NCI-H526 treated with DMSO at 0.1 percent for 48 hours (cell line): Measurements from ENCODE around the gene SSX2B.
"Not testable (repeated sequence)": the region's sequence is repeated elsewhere in the genome, so short reads cannot be mapped to it uniquely, and the experiment has no call there.

ENCODE experiments used
- DNase-seq: peaks from one replicate; lab custom pipeline; 2025; lab: John Stamatoyannopoulos, UW

SSX2B gene

GRCh38 chrX:52750952-52751351, at the start of gene SSX2B:
Gene SSX2B, plus strand, starts transcription at chrX:52751252. Its CDS starts 1,429 bp downstream, at chrX:52752681.
- not testable (repeated sequence) for DNase-seq

- not testable (repeated sequence) for DNase-seq
Measured at GRCh38 chrX:52707078-52707477, 44.0 kb upstream of the SSX2B start, which contains the start of gene SSX2. Gene SSX2, minus strand, starts transcription at chrX:52707178. Its CDS starts 1,429 bp downstream, at chrX:52705749.

- not testable (repeated sequence) for DNase-seq
Measured at GRCh38 chrX:52765983-52766382, 14.9 kb downstream of the SSX2B start.

- DNase-seq, result not testable (repeated sequence)
Measured at GRCh38 chrX:52773504-52773903, 22.5 kb downstream of the SSX2B start.

- DNase-seq, result not testable (repeated sequence)
Measured at GRCh38 chrX:52797327-52797726, 46.3 kb downstream of the SSX2B start, which contains the start of gene SPANXN5. Gene SPANXN5, minus strand, starts transcription at chrX:52797427. Its CDS starts 79 bp downstream, at chrX:52797348.

GRCh38 chrX:52804876-52805275, 53.8 kb downstream of the SSX2B start:
- not testable (repeated sequence) for DNase-seq
